Heart left ventricle (tissue), 16 donors: ENCODE measurements around the gene OR2A2. TPM values are rescaled to one million over a fixed set of nuclear protein-coding genes. Genes with fewer than 3 reads are reported as not detected.

ENCODE experiments used
- ATAC-seq, 4 donors: fragments of 200-7000 bp; cut with Tn5 transposase; one replicate each; pipeline ENCODE4 v1.9.1; 2020 to 2022; ENCODE audit warnings: moderate library complexity in 4 of 4, mild to moderate bottlenecking in 3 of 4, moderate number of reproducible peaks in 1 of 4
- DNase-seq, 5 donors: peaks; one replicate each; pipeline ENCODE4 v3.0.0-alpha.2; 2020
- H3K27ac ChIP-seq, 12 donors: fragments of 200-600 bp; sonication (generic) in 4 of 12; one replicate each; pipeline versions ENCODE4 v1.5.0 to v1.8.0; 2016 to 2022; ENCODE audit warnings: mild to moderate bottlenecking in 2 of 12
- H3K27me3 ChIP-seq, 9 donors: fragments of 200-600 bp; sonication (generic) in 2 of 9; one replicate each; pipeline versions ENCODE4 v1.5.1 to v1.8.0; 2016 to 2022; ENCODE audit warnings: mild to moderate bottlenecking in 3 of 9
- H3K36me3 ChIP-seq, 9 donors: fragments of 200-600 bp; sonication (generic) in 2 of 9; one replicate each; pipeline versions ENCODE4 v1.5.0 to v1.8.0; 2018 to 2022; ENCODE audit warnings: mild to moderate bottlenecking in 2 of 9
- H3K4me1 ChIP-seq, 12 donors: fragments of 200-600 bp; sonication (generic) in 4 of 12; one replicate each; pipeline versions ENCODE4 v1.5.0 to v1.8.0; 2016 to 2022; ENCODE audit warnings: mild to moderate bottlenecking in 3 of 12
- H3K4me3 ChIP-seq, 12 donors: fragments of 200-600 bp; sonication (generic) in 4 of 12; one replicate each; pipeline versions ENCODE4 v1.5.0 to v1.8.0; 2017 to 2022; ENCODE audit warnings: mild to moderate bottlenecking in 9 of 12, moderate library complexity in 4 of 12
- H3K9me3 ChIP-seq, 12 donors: fragments of 200-600 bp; sonication (generic) in 4 of 12; one replicate each; pipeline versions ENCODE4 v1.5.0 to v1.8.0; 2016 to 2022; ENCODE audit warnings: mild to moderate bottlenecking in 1 of 12
- POLR2A ChIP-seq, 2 donors: fragments of 450-650 bp; IDR thresholded peaks; one replicate each; pipeline ENCODE4 v1.6.1; 2017; ENCODE audit warnings: antibody characterized with exemption in 2 of 2, mild to moderate bottlenecking in 2 of 2, moderate library complexity in 2 of 2
- whole genome bisulfite sequencing, 4 donors: extraction: QIAGEN DNeasy Blood & Tissue Kit in 2 of 4; methylation state at CpG; one replicate each; pipeline versions ENCODE4 v1.1.5 to v1.1.7; 2013 to 2018; 5-methylcytosine and 5-hydroxymethylcytosine counted together
- intact Hi-C, 10 donors: fragments of 100-400 bp; cut with DNase I; formaldehyde crosslinking; loops; one replicate each; pipeline versions ENCODE4 v1.11.1 to v1.14.2; 2022
- polyA plus RNA-seq, 2 donors: library from polyadenylated mRNA; stranded (reverse); fragments of 200-250 nt; gene quantifications; one replicate each; pipeline ENCODE4 v1.2.3, GENCODE V29; 2013
- total RNA-seq, 9 donors: library from RNA; depleted of rRNA in 2 of 9; stranded (reverse); fragments of >200 nt in 2 of 9; fragmentation: NEBNext Ultra II Directional in 3 of 9; extraction: Animal tissue kit (Norgen Biotek cat#: 25700) in 3 of 9; gene quantifications; one replicate each; pipeline versions ENCODE4 v1.1.0 to v1.2.4, GENCODE V29; 2016 to 2023
- TF ChIP-seq, protein P1 (sequence below), 12 donors: fragments of 200-600 bp; sonication (generic) in 4 of 12; IDR thresholded peaks; one replicate each; pipeline versions ENCODE4 v1.5.0 to v1.8.0; 2018 to 2022; ENCODE audit warnings: antibody characterized with exemption in 12 of 12, mild to moderate bottlenecking in 5 of 12
- donor health status: ischemic (EF 13 %, LVEDD 7.1; RV severe dilation, severe dysfunction).
- donor health status: healthy with polysubstance abuse.
- donor health status: DM: no; HTN: yes; CAD: no.
- donor health status: DM: no; HTN: no; CAD: no.
- donor health status: ischemic (EF 25% LVEDD 6.9; RV normal size, moderate dysfunction).
- donor health status: ischemic (EF 25% LVEDD 5.7; RV mildly dilated, moderate dysfunction).
- donor health status: healthy.
- donor health status: DM: yes; HTN: yes; CAD: no.
- donor health status: ischemic (EF 35%, LVEDD 5.7; RV mildly dilated, moderate dysfunction).
- donor health status: nonischemic (EF 11% LVEDD 7.7; RV severe dilation, severe dysfunction).
- donor health status: DM: yes; HTN: yes; CAD: no.
- donor health status: PGD.
- donor health status: ischemic (EF 29% LVEDD 5.4; RV normal size, mild dysfunction).
- donor health status: nonischemic (EF 23%, LVEDD 6.1; RV moderate dilation, normal function).

OR2A2 gene
- total and polyA plus RNA-seq, 11 donors: not detected

DNA sequence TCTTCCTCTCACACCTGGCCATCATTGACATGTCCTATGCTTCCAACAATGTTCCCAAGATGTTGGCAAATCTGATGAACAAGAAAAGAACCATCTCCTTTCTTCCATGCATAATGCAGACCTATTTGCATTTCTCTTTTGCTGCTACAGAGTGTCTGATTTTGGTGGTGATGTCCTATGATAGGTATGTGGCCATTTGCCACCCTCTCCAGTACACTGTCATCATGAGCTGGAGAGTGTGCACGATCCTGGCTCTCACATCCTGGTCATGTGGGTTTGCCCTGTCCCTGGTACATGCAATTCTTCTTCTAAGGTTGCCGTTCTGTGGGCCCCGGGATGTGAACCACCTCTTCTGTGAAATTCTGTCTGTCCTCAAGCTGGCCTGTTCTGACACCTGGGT, 32.8 kb downstream of the OR2A2 start:
- ATAC-seq (no peak), DNase-seq (no peak)
- intact Hi-C loops: no loop called here
- H3K9me3 ChIP-seq: peaks cover 0 to 16% (median 0%) of the 10 kb centered on the region in 12 donors
- H3K27me3 ChIP-seq: no peaks in the 10 kb centered on the region
- H3K4me3 ChIP-seq: no peak overlapping the region
- no peak overlapping the region for H3K27ac ChIP-seq
- H3K4me1 ChIP-seq: no peaks in the 10 kb centered on the region
- no peak for TF ChIP-seq POLR2A (IDR thresholded peaks at IDR 0.05)
- TF ChIP-seq, protein P1, sequence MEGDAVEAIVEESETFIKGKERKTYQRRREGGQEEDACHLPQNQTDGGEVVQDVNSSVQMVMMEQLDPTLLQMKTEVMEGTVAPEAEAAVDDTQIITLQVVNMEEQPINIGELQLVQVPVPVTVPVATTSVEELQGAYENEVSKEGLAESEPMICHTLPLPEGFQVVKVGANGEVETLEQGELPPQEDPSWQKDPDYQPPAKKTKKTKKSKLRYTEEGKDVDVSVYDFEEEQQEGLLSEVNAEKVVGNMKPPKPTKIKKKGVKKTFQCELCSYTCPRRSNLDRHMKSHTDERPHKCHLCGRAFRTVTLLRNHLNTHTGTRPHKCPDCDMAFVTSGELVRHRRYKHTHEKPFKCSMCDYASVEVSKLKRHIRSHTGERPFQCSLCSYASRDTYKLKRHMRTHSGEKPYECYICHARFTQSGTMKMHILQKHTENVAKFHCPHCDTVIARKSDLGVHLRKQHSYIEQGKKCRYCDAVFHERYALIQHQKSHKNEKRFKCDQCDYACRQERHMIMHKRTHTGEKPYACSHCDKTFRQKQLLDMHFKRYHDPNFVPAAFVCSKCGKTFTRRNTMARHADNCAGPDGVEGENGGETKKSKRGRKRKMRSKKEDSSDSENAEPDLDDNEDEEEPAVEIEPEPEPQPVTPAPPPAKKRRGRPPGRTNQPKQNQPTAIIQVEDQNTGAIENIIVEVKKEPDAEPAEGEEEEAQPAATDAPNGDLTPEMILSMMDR (IDR thresholded peaks at IDR 0.05): no peak
- 79 to 89% (median 83%) methylated on average over 3 of the region's 3 CpGs for WGBS, 4 donors
- no peaks in the 10 kb centered on the region for H3K36me3 ChIP-seq

DNA sequence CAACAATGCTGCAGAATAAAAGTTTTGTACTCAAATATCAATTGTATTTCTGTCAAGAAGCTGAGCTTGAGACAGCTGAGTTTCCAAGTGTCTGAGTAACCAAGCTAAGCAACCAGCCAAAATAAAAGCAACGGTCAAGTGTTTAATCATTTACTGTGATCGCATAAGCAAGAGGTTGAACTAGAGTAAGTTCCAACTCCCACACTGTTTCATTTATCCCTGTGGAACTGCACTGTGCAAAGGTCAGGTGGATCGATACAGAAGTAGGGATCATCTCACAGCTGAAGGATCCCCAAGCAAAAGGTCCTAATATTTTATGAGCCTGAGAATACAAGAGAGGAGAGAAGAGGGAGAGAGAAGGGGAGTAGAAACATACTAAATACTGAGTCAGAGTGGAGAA, 35.0 kb downstream of the OR2A2 start:
- Histone ChIP-seq H3K36me3 (no peaks in the 10 kb centered on the region), H3K27ac (no peak overlapping the region), H3K4me3 (no peak overlapping the region), H3K4me1 (no peaks in the 10 kb centered on the region), H3K27me3 (no peaks in the 10 kb centered on the region), H3K9me3 (peaks cover 0 to 38% (median 20%) of the 10 kb centered on the region in 12 donors)
- 89 to 94% (median 93%) methylated on average over 3 of the region's 3 CpGs for WGBS, 4 donors
- no peak for ATAC-seq
- DNase-seq: no peak
- TF ChIP-seq POLR2A (IDR thresholded peaks at IDR 0.05): no peak
- TF ChIP-seq, protein P1 (IDR thresholded peaks at IDR 0.05): no peak
- intact Hi-C loops: no loop called here

DNA sequence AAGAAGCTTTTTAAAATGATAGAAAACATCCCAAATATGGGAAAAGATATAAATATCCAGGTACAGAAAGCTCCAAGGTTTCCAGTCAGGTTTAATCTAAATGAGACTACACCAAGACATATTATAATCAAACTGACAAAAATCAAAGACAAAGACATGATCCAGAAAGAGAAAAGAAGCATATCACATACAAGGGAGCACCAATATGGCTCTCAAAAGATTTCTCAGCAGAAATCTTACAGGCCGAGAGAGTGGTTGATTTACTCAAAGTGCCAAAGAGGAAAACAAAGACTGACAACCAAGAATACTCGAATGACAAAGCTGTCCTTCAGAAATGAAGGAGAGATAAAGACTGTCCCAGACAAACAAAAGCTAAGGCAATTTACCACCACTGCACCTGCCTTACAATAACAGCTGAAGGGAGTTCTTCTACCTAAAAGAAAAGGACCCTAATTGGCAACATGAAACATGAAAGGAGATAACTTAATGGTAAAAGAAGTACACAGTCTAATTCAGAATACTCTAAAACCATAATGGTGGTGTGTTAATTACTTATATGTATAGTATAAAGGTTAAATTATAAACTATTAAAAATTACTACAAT, 38.9 kb downstream of the OR2A2 start:
- Histone ChIP-seq H3K27me3 (no peaks in the 10 kb centered on the region), H3K36me3 (no peaks in the 10 kb centered on the region), H3K4me3 (no peak overlapping the region), H3K4me1 (no peaks in the 10 kb centered on the region), H3K9me3 (peaks cover 0 to 58% (median 30%) of the 10 kb centered on the region in 12 donors), H3K27ac (no peak overlapping the region)
- TF ChIP-seq, protein P1 (IDR thresholded peaks at IDR 0.05): no peak
- DNase-seq (no peak), ATAC-seq (no peak)
- intact Hi-C loops: no loop called here
- 72 to 75% (median 72%) methylated on average over 2 of the region's 2 CpGs for WGBS, 4 donors

DNA sequence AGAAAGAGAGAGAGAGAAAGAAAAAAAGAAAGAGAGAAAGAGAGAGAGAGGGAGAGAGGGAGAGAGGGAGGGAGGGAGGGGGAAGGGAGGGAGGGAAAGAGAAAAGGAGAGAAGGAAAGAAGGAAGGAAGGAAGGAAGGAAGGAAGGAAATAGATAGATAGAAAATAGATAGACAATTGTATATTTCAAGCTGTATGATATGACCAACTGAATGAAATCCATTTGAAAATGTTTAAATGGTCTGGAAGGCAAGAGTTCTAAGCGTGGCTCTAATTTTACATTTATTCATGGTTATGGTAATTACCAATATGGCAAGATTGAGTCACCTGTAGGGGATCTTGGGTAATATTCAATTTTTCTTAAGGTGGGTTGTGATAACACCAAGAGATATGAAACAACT, 49.5 kb downstream of the OR2A2 start:
- DNase-seq: no peak
- Histone ChIP-seq H3K9me3 (peaks cover 0 to 11% (median 0%) of the 10 kb centered on the region in 12 donors), H3K4me1 (no peaks in the 10 kb centered on the region), H3K27ac (no peak overlapping the region), H3K4me3 (no peak overlapping the region), H3K27me3 (no peaks in the 10 kb centered on the region), H3K36me3 (no peaks in the 10 kb centered on the region)
- intact Hi-C loops: no loop called here
- ATAC-seq: no peak
- 80 to 95% (median 88%) methylated on average over 1 of the region's 1 CpG for WGBS, 4 donors
- TF ChIP-seq, protein P1 (IDR thresholded peaks at IDR 0.05): no peak
- no peak for TF ChIP-seq POLR2A (IDR thresholded peaks at IDR 0.05)

Other genes starting within 250 kb of the OR2A2 start
- gene TCAF1, start 207.4 kb upstream of the OR2A2 start, total RNA-seq: 10 to 100 TPM; 31.4 to 71.1 (median 58.0) TPM
- 10 to 100 TPM; 16.9 to 17.6 TPM for gene TCAF1, start 207.4 kb upstream of the OR2A2 start, polyA plus RNA-seq
- gene OR2F2, start 174.3 kb upstream of the OR2A2 start, total RNA-seq: not detected
- gene OR2F2, start 174.3 kb upstream of the OR2A2 start, polyA plus RNA-seq: not detected
- not detected for gene OR2F1, start 154.7 kb upstream of the OR2A2 start, total RNA-seq
- gene OR2F1, start 154.7 kb upstream of the OR2A2 start, polyA plus RNA-seq: not detected
- not detected for gene OR6B1, start 109.3 kb upstream of the OR2A2 start, total RNA-seq
- not detected for gene OR6B1, start 109.3 kb upstream of the OR2A2 start, polyA plus RNA-seq
- not detected for gene OR2A5, start 60.6 kb upstream of the OR2A2 start, total RNA-seq
- not detected for gene OR2A5, start 60.6 kb upstream of the OR2A2 start, polyA plus RNA-seq
- gene OR2A25, start 39.8 kb upstream of the OR2A2 start, total RNA-seq: not detected
- not detected for gene OR2A25, start 39.8 kb upstream of the OR2A2 start, polyA plus RNA-seq
- gene OR2A12, start 23.3 kb upstream of the OR2A2 start, total RNA-seq: not detected
- gene OR2A12, start 23.3 kb upstream of the OR2A2 start, polyA plus RNA-seq: not detected
- gene OR2A14, start 13.6 kb downstream of the OR2A2 start, total RNA-seq: not detected
- gene OR2A14, start 13.6 kb downstream of the OR2A2 start, polyA plus RNA-seq: not detected
- 1 to 10 TPM in 2 of 9 donors, under 1 TPM in 3, not detected in 4; 0.08 to 2.6 (median 0.25) TPM for gene CTAGE4, start 73.9 kb downstream of the OR2A2 start, total RNA-seq
- under 1 TPM; 0.03 to 0.27 TPM for gene CTAGE4, start 73.9 kb downstream of the OR2A2 start, polyA plus RNA-seq
- gene ARHGEF35, start 86.2 kb downstream of the OR2A2 start, total RNA-seq: 1 to 10 TPM in 3 of 9 donors, under 1 TPM in 4, not detected in 2; 0.27 to 4.2 (median 0.60) TPM
- gene ARHGEF35, start 86.2 kb downstream of the OR2A2 start, polyA plus RNA-seq: under 1 TPM; 0.47 to 0.95 TPM
- gene OR2A42, start 130.0 kb downstream of the OR2A2 start, total RNA-seq: not detected
- not detected for gene OR2A42, start 130.0 kb downstream of the OR2A2 start, polyA plus RNA-seq
- gene OR2A7, start 155.2 kb downstream of the OR2A2 start, total RNA-seq: 1 to 10 TPM in 1 of 9 donors, under 1 TPM in 7, not detected in 1; 0.23 to 4.4 (median 0.48) TPM
- under 1 TPM; 0.19 TPM for gene OR2A7, start 155.2 kb downstream of the OR2A2 start, polyA plus RNA-seq
- gene CTAGE8, start 159.7 kb downstream of the OR2A2 start, total RNA-seq: under 1 TPM in 2 of 9 donors, not detected in 7; 0.13 to 0.51 TPM
- under 1 TPM in 1 of 2 donors, not detected in 1; 0.07 TPM for gene CTAGE8, start 159.7 kb downstream of the OR2A2 start, polyA plus RNA-seq
- under 1 TPM in 2 of 9 donors, not detected in 7; 0.12 to 0.25 TPM for gene OR2A1, start 202.8 kb downstream of the OR2A2 start, total RNA-seq
- under 1 TPM; 0.04 to 0.11 TPM for gene OR2A1, start 202.8 kb downstream of the OR2A2 start, polyA plus RNA-seq
- gene ARHGEF5, start 245.8 kb downstream of the OR2A2 start, total RNA-seq: 10 to 100 TPM in 1 of 9 donors, 1 to 10 TPM in 5, under 1 TPM in 3; 0.75 to 11.7 (median 1.4) TPM
- under 1 TPM; 0.53 to 0.58 TPM for gene ARHGEF5, start 245.8 kb downstream of the OR2A2 start, polyA plus RNA-seq